Left hindlimb (tissue), 1 donor: ENCODE results near the gene C3orf85.
"Not testable (repeated sequence)": the region's sequence is repeated elsewhere in the genome, so short reads cannot be mapped to it uniquely, and the experiment has no call there.

Source experiments
- DNase-seq: peaks from one replicate; pipeline ENCODE4 v3.0.0-alpha.2; 2018

Gene C3orf85, protein sequence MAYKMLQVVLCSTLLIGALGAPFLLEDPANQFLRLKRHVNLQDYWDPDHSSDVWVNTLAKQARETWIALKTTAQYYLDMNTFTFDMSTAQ

GRCh38 chr3:109136523-109136922 lies at the start of gene C3orf85:
C3orf85 (plus strand) TSS chr3:109136719; CDS start chr3:109136848, 129 bp downstream.
- DNase-seq: no peak

GRCh38 chr3:109089265-109089664 lies 47.3 kb upstream of the C3orf85 start:
- DNase-seq: no peak

GRCh38 chr3:109091846-109092245 lies 44.7 kb upstream of the C3orf85 start:
- DNase-seq: no peak

DNA sequence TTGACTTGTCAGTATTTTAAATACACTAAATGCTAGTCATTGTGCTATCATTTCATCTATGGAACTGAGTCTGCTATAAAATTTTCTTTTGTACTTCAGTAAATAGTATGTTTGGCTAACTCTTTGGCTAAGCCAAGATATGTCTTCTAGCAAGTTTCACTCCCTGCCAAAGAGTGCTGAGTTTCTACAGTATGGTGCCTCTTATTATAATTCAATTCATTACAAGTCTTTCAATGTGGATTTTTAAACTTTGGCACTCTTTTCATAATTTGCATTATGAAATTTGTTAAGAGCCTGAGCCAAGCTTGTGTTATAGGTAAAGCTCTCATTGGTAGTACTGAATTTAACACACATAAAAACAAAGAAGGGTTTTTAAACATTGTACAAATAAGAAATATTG lies 43.0 kb upstream of the C3orf85 start:
- no peak for DNase-seq

DNA sequence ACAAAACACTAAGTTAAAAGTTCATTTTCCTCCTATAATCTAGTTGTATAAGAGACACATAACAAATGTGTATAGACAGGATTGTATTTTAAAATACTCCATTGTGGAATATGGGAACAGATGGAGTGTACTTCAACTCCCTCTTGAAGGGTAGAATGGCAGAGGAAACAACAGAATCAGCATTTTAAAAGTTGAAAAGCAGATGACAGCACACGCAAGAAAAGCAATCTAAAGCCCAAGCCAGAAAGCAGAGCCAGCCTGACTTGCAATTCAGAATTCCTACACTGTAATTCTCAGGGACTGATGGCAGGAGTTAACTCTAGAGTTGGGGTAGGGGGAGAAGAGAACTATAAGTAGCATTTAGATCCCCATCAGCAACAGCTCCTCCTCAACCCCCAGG lies 41.4 kb upstream of the C3orf85 start:
- DNase-seq: no peak

DNA sequence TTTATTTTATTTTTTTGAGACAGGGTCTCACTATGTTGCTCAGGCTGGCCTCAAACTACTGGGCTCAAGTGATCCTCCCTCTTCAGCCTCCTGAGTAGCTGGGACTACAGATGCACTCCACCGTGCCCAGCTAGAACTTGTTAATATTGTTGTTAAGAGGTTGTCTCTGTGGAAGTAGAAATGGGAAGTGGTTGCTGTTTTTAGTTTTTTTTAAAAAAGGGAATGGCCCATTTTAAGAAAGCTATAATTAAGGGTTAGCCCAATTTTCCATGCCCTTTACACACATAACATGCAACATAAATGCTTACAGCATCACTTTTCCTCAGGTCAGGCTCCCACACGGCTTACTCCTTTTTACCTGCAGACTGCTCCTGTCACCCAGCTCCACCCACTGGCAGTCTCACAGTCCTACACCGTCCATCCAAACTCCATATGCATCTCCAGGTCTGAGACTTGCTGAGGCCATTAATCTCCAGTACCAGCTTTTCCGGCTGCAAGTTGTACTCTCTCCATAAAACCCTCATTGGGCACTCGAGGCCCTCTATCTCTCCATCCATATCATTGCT lies 38.4 kb upstream of the C3orf85 start:
- DNase-seq: no peak

DNA sequence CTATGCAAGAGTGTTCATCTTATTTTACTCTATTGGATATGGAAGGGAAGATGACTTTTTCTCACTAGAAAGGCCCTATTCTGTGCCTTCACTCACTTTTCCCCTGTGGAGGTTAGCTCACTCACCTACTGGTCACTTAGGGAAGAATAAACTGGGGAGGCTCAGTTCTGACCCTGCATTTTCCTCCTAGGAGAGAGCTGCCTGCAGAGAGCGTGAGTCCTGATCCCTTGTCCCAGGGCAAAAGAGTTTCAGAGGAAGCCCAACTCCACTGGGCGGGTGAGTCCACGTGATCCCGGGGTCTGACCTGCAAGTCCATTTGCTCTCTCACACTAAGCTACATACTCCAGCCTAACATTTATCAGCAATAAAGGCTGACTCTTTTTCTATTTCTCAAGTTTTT lies 26.9 kb upstream of the C3orf85 start:
- DNase-seq: no peak

GRCh38 chr3:109112946-109113760 lies 23.4 kb upstream of the C3orf85 start:
- DNase-seq: no peak

- no peak for DNase-seq
These were observed 21.8 kb upstream of the C3orf85 start for GRCh38 chr3:109114746-109115145.

- DNase-seq: no peak
These were observed 21.1 kb upstream of the C3orf85 start for GRCh38 chr3:109115451-109115850.

DNA sequence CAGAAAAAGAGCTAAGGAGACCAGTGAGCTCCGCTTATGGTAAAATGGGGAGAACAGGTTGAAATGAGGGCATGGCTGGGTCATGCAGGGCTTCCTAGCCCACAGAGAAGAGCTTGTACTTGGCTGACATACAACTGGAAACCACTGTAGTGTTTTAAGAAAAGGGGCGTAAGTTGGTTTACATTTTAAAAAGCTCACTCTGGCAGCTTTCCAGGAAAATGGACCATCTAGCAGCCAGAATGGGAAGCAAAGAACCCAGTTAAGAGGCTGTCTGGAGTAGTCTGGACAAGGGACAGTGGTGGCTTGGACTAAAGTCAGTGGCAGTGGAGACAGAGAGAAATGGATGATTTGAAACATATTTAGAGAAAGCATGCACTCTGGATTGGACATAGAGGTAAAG lies 20.5 kb upstream of the C3orf85 start:
- DNase-seq: no peak

GRCh38 chr3:109117939-109118338 lies 18.6 kb upstream of the C3orf85 start, which contains the start of gene MORC1:
MORC1 (minus strand) TSS chr3:109118134; CDS start chr3:109118059, 75 bp downstream.
- DNase-seq: no peak

- no peak for DNase-seq
These were observed 17.9 kb upstream of the C3orf85 start for GRCh38 chr3:109118584-109118983.

DNA sequence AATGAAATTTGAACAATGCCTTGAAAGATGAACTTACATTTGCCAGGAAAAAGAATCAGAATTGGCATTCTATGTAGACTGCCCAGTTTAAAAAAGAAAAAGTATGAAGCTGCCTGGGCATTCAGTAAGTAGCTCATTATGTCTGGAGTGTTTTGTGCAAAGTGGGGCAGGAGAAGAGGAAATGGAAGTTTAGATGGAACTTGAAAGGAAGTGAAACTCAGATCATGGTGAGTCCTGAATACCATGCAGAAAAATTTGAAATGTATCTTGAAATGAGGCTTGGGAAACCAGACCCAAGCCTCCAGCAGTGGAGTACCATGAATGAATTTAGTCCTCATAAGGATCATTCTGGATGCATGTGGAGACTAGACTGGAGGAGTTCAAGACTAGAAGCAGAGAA lies 13.8 kb upstream of the C3orf85 start:
- DNase-seq: no peak

- no peak for DNase-seq
These were observed 10.6 kb upstream of the C3orf85 start for GRCh38 chr3:109125902-109126301.

DNA sequence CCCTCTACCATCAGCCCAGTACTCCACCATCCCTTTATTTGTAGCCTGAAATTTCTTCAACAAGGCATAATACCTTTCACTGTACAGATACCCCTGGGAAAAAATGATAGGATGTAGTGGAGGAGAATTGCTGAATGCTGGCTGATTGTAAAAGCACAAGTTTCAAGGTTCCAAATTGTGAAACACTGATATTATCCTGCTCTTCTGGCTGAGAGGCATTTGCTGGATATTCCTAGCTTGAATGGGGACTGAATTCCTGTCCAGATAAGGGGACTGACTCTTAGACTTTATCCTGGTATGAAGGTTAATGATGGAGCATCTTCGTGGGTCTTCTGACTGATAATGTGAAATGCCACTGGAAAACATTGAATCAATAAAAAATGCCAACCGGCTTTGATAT lies 9.0 kb upstream of the C3orf85 start:
- no peak for DNase-seq

DNA sequence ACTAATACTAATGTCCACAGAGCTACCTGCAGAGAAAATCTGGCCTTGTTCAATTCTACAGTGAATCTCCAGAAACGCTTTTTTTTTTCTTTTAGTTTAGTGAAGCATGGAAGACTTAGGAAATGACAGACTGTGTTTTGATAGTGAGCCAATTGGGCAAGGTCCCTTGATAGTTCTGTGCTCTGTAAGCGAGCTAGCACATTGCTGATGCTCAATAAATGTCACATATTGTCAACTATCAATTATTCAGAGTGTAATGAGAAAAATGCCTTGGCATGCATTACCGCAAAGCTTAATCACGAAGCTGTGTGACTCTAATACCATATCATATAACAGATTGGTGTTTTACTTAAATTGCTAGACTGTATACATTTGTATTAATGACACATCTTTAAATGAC lies 5.2 kb upstream of the C3orf85 start:
- no peak for DNase-seq

DNA sequence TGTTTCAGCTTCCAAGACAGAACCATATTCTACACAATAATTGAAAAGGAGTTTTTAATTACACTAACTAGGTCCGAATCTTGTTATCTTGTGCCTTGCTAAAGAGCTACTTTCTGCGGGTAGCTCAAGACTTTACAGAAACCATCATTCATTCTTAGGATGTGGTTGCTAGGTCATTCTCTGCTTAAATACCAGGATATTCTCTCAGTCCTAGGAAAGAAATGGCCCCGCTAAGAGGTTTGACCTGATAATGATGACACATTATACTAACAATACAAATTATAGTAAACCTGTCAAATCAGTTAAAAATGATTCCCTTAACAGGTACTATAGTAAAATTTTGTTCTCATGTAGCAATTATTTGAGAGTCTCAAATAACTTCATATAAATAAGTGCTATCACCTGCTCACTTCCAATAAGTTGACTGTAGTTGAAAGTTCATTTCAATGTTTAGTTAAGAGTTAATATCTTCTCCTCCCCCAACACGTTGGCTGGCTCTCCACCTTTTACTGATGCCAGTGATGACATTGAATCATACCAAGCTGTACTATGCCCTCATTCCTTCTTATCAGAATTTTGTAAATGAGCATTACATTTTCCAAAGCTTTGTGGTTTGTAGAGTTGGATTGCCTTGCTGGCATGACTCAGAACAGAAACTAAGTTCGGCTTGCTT lies 3.6 kb upstream of the C3orf85 start:
- DNase-seq: no peak

GRCh38 chr3:109133474-109133816 lies 3.1 kb upstream of the C3orf85 start:
- DNase-seq: not testable (repeated sequence)

DNA sequence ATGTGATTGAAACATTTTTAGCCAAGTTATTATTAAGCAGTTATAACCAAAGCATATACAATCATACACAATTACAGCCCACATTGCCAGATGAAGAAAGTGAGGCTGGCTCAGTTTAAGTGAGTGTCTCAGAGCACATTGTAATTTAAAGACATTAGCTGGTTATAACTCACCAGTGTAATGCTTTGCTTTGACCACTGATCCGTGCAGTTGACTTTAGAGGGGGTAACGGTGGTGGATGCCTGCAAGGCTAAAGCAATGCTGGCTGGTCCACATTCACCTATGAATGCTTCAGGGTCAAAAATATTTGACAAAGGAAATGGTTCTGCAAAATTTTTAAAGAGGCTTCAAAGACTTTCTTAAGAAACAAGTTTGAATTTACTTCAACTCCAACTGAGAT lies 1.2 kb downstream of the C3orf85 start:
- no peak for DNase-seq

DNA sequence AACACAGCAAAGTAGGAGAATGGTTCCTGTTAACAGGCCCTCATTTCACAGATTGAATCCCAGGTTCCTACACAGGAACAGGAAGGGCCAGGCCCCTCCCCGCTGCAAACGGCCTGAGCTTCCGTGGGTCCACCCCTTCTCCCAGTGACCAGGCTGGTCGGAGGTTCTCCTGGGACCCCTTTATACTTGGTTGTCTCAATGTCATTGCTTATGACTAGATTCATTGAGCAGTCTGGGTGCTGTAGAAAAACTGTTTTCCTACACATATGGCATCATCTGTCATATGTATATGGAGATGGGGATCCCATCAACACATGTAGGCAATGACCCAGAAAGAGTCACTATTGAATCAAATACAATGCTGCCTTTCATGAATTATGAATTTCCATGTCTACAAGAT lies 3.8 kb downstream of the C3orf85 start:
- DNase-seq: no peak

GRCh38 chr3:109143646-109144045 lies 7.1 kb downstream of the C3orf85 start:
- no peak for DNase-seq

GRCh38 chr3:109149078-109149477 lies 12.6 kb downstream of the C3orf85 start:
- DNase-seq: no peak

- DNase-seq: no peak
These were observed 15.8 kb downstream of the C3orf85 start for GRCh38 chr3:109152320-109152719.
